ENCODE data around the gene CAMP.

DNA sequence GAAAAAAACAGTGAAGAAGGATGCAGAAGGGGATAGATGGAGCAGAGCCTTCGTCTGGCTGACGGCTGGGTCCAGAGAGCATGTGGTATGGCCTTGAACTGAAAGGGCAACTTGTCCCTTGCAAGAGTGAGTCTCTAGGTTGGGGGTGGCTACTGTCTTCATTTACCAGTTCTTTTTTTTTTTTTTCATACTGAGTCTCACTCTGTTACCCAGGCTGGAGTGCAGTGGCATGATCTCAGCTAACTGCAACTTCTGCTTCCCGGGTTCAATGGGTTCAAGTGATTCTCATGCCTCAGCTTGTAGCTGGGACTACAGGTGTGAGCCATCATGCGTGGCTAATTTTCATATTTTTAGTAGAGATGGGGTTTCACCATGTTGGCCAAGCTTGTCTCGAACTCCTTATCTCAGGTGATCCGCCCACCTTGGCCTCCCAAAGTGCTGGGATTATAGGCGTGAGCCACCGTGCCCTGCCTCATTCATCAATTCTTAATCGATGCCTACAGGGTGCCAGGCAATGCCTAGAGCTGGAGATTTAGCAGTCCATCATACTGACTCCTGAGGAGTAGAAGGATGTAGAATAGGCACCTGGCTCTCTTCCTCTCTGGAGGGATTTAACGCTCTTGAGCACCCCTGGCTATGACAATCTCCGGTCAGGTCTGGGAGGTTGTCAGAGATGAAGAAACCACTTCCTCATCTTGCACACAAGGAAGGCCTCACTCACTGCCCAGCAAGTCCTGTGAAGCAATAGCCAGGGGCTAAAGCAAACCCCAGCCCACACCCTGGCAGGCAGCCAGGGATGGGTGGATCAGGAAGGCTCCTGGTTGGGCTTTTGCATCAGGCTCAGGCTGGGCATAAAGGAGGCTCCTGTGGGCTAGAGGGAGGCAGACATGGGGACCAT is at the start of gene CAMP:
- no peak for TF ChIP-seq TAF1 (IDR thresholded peaks at IDR 0.05; ENCODE audit: borderline replicate concordance, insufficient read depth, low read length)
- TF ChIP-seq POLR2AphosphoS5 (IDR thresholded peaks at IDR 0.05; ENCODE audit: low read depth, low read length), result no peak
- TF ChIP-seq, protein P1, sequence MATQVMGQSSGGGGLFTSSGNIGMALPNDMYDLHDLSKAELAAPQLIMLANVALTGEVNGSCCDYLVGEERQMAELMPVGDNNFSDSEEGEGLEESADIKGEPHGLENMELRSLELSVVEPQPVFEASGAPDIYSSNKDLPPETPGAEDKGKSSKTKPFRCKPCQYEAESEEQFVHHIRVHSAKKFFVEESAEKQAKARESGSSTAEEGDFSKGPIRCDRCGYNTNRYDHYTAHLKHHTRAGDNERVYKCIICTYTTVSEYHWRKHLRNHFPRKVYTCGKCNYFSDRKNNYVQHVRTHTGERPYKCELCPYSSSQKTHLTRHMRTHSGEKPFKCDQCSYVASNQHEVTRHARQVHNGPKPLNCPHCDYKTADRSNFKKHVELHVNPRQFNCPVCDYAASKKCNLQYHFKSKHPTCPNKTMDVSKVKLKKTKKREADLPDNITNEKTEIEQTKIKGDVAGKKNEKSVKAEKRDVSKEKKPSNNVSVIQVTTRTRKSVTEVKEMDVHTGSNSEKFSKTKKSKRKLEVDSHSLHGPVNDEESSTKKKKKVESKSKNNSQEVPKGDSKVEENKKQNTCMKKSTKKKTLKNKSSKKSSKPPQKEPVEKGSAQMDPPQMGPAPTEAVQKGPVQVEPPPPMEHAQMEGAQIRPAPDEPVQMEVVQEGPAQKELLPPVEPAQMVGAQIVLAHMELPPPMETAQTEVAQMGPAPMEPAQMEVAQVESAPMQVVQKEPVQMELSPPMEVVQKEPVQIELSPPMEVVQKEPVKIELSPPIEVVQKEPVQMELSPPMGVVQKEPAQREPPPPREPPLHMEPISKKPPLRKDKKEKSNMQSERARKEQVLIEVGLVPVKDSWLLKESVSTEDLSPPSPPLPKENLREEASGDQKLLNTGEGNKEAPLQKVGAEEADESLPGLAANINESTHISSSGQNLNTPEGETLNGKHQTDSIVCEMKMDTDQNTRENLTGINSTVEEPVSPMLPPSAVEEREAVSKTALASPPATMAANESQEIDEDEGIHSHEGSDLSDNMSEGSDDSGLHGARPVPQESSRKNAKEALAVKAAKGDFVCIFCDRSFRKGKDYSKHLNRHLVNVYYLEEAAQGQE (IDR thresholded peaks at IDR 0.05; ENCODE audit: insufficient read depth in 1 of 2, low read depth in 2 of 2, low read length in 2 of 2), result no peak
- TF ChIP-seq SIN3A (IDR thresholded peaks at IDR 0.05; ENCODE audit: borderline replicate concordance, insufficient read depth, low read length), result no peak
- no peak for TF ChIP-seq FOXP2 (optimal IDR thresholded peaks at IDR 0.05; ENCODE audit: borderline replicate concordance, extremely low read depth, extremely low read length, insufficient read depth)

All from PFSK-1 (cell line).